ENCODE results near the gene SLC25A22.

- TF ChIP-seq JUND (IDR thresholded peaks at IDR 0.05) (no peak), CTCF (IDR thresholded peaks at IDR 0.05) (no peak)
These were observed 34.3 kb downstream of the SLC25A22 start for GRCh38 chr11:763549-764321.
